GM23248 (cell line): ENCODE results near the gene ATR. TPM values are rescaled to one million over a fixed set of nuclear protein-coding genes. Genes with fewer than 3 reads are reported as not detected.

ENCODE experiments used
- DNase-seq: peaks from one replicate; pipeline ENCODE4 v3.0.0-alpha.2; 2015
- H2AFZ ChIP-seq: fragments of 200-600 bp; sonication (generic); 2 replicates; pipeline ENCODE4 v1.6.1; 2016; ENCODE audit warnings: antibody characterized with exemption
- H3F3A ChIP-seq: fragments of 200-600 bp; sonication (generic); 2 replicates; pipeline ENCODE4 v1.6.1; 2016; ENCODE audit warnings: mild to moderate bottlenecking, antibody characterized with exemption, mixed run types; ENCODE audit not compliant: insufficient read depth
- H3K27ac ChIP-seq: fragments of 200-600 bp; sonication (generic); 2 replicates; pipeline ENCODE4 v1.5.1; 2016; ENCODE audit warnings: mild to moderate bottlenecking
- H3K27me3 ChIP-seq: fragments of 200-600 bp; sonication (generic); replicated peaks from 2 replicates; pipeline ENCODE4 v1.6.1; 2016; ENCODE audit warnings: mild to moderate bottlenecking; ENCODE audit not compliant: insufficient read depth
- H3K36me3 ChIP-seq: fragments of 200-600 bp; sonication (generic); 2 replicates; pipeline ENCODE4 v1.6.1; 2016; ENCODE audit warnings: low read depth, mild to moderate bottlenecking
- H3K4me1 ChIP-seq: fragments of 200-600 bp; sonication (generic); 2 replicates; pipeline ENCODE4 v1.6.1; 2016; ENCODE audit warnings: mild to moderate bottlenecking; ENCODE audit not compliant: insufficient read depth
- H3K4me2 ChIP-seq: fragments of 200-600 bp; sonication (generic); one replicate; pipeline ENCODE4 v1.6.1; 2016; ENCODE audit warnings: mild to moderate bottlenecking; ENCODE audit not compliant: unreplicated experiment
- H3K4me3 ChIP-seq: fragments of 200-600 bp; sonication (generic); 2 replicates; pipeline ENCODE4 v1.5.1; 2016; ENCODE audit warnings: mild to moderate bottlenecking
- H3K79me2 ChIP-seq: fragments of 200-600 bp; sonication (generic); 2 replicates; pipeline ENCODE4 v1.6.1; 2016; ENCODE audit warnings: mild to moderate bottlenecking; ENCODE audit not compliant: insufficient read depth
- H3K9ac ChIP-seq: fragments of 200-600 bp; sonication (generic); 2 replicates; pipeline ENCODE4 v1.6.1; 2016; ENCODE audit warnings: mild to moderate bottlenecking
- H3K9me2 ChIP-seq: fragments of 200-600 bp; sonication (generic); 2 replicates; pipeline ENCODE4 v1.6.1; 2016; ENCODE audit warnings: mixed run types, mild to moderate bottlenecking, moderate library complexity; ENCODE audit not compliant: insufficient read depth
- H3K9me3 ChIP-seq: fragments of 200-600 bp; sonication (generic); one replicate; pipeline ENCODE4 v1.6.1; 2017; ENCODE audit warnings: low read depth
- H4K20me1 ChIP-seq: fragments of 200-600 bp; sonication (generic); 2 replicates; pipeline ENCODE4 v1.6.0; 2016; ENCODE audit not compliant: insufficient read depth
- EZH2 ChIP-seq: fragments of 200-600 bp; sonication (generic); IDR thresholded peaks from 2 replicates; pipeline ENCODE4 v1.6.1; 2018; ENCODE audit warnings: antibody characterized with exemption, mild to moderate bottlenecking; ENCODE audit not compliant: insufficient read depth, poor library complexity, severe bottlenecking
- EZH2phosphoT487 ChIP-seq: fragments of 200-600 bp; sonication (generic); IDR thresholded peaks from 2 replicates; pipeline ENCODE4 v1.6.1; 2018; ENCODE audit warnings: antibody characterized with exemption, moderate library complexity, mild to moderate bottlenecking, low read depth; ENCODE audit not compliant: insufficient read depth
- WGBS, 2 experiments: methylation state at CpG; one replicate each; pipeline ENCODE4 v1.1.6; 2015 to 2017; ENCODE audit warnings: low lambda C conversion rate in 2 of 2, low coverage in 1 of 2; ENCODE audit errors: missing lambda C conversion rate in 2 of 2; 5-methylcytosine and 5-hydroxymethylcytosine counted together
- in situ Hi-C: fragments of 300-500 bp; cut with MboI; formaldehyde crosslinking; loops from 2 replicates; pipeline ENCODE4 v1.15.0; 2020
- polyA plus RNA-seq: library from polyadenylated mRNA; unstranded; fragments of >200 nt; fragmentation: Nextera tagmentation; extraction: Ambion mirVana; gene quantifications from 2 replicates; pipeline ENCODE4 v1.2.1, GENCODE V29; 2016
- total RNA-seq: library from RNA; depleted of rRNA; stranded (reverse); fragments of >200 nt; shearing (Covaris generic); gene quantifications from 2 replicates; pipeline ENCODE4 v1.2.3, GENCODE V29; 2014

Gene ATR
- total and polyA plus RNA-seq, 2 experiments from 2014 or later, result 15.1 to 28.3 TPM

DNA sequence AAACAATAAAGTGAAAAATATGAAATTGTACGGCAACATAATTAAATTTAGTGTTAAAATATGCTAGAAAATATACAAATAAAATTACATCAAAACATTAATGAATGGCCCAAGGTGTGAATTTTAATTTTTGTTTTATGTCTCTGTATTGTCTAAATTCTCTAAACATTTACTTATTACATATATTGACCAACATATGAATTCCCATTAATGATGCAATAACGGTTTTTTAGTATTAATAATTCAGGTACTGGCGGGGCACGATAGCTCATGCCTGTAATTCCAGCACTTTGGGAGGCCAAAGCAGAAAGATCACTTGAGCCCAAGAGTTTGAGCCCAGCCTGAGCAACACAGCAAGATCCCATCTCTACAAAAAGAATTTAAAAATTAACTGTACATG, 110.1 kb downstream of the ATR start:
- TF ChIP-seq EZH2 (no peak), EZH2phosphoT487 (no peak)
- Histone ChIP-seq H3K27me3 (no peaks in the 10 kb centered on the region), H3K9me3 (no peaks in the 10 kb centered on the region), H3K4me3 (no peak overlapping the region), H2AFZ (no peak overlapping the region), H3K36me3 (peaks cover 11% of the 10 kb centered on the region), H3K9me2 (no peaks in the 10 kb centered on the region), H3K4me1 (no peaks in the 10 kb centered on the region), H3F3A (no peaks in the 10 kb centered on the region), H3K27ac (no peak overlapping the region), H3K9ac (no peak overlapping the region), H4K20me1 (no peaks in the 10 kb centered on the region), H3K79me2 (no peaks in the 10 kb centered on the region), H3K4me2 (no peak overlapping the region)
- WGBS, 2 experiments, result 96 to 99% methylated on average over 4 of the region's 4 CpGs
- in situ Hi-C loops, result no loop called here
- DNase-seq, result no peak

DNA sequence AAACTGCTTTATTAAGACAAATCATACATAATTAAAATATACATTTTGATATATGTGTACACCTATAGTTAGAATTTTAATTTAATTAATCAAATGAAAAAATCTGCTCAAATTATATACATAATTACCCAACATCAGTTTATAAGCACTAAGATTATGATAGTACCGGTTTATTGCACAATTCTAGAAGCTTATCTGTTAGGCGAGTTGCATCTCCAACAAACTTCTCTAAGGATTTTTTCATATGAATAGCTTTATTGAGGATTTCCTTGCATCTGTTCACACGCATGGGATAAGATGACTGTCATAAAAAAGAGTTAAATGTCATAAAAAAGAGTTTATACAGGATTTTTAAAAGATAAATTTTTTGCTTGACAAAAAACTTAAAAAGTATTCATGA, 110.8 kb downstream of the ATR start:
- no peak overlapping the region for H3K4me3 ChIP-seq
- no peaks in the 10 kb centered on the region for H3K9me2 ChIP-seq
- H3K27me3 ChIP-seq, result no peaks in the 10 kb centered on the region
- H3K79me2 ChIP-seq, result no peaks in the 10 kb centered on the region
- in situ Hi-C loops, result no loop called here
- no peak for DNase-seq
- H3F3A ChIP-seq, result no peaks in the 10 kb centered on the region
- no peak overlapping the region for H3K27ac ChIP-seq
- no peak overlapping the region for H3K4me2 ChIP-seq
- whole genome bisulfite sequencing, 2 experiments, result 95 to 97% methylated on average over 3 of the region's 3 CpGs
- no peaks in the 10 kb centered on the region for H3K9me3 ChIP-seq
- H3K36me3 ChIP-seq, result peaks cover 11% of the 10 kb centered on the region
- no peaks in the 10 kb centered on the region for H3K4me1 ChIP-seq
- no peak overlapping the region for H3K9ac ChIP-seq
- no peak for TF ChIP-seq EZH2phosphoT487
- TF ChIP-seq EZH2, result no peak
- no peak overlapping the region for H2AFZ ChIP-seq
- H4K20me1 ChIP-seq, result no peaks in the 10 kb centered on the region

- TF ChIP-seq EZH2phosphoT487 (no peak), EZH2 (no peak)
- H3K4me1 ChIP-seq, result no peaks in the 10 kb centered on the region
- H3K27ac ChIP-seq, result no peak overlapping the region
- H3K9me3 ChIP-seq, result no peaks in the 10 kb centered on the region
- no peak overlapping the region for H3K4me2 ChIP-seq
- no peaks in the 10 kb centered on the region for H3K27me3 ChIP-seq
- WGBS, 2 experiments, result 96 to 97% methylated on average over 3 of the region's 3 CpGs
- H2AFZ ChIP-seq, result no peak overlapping the region
- H3K79me2 ChIP-seq, result no peaks in the 10 kb centered on the region
- no peak overlapping the region for H3K4me3 ChIP-seq
- peaks cover 45% of the 10 kb centered on the region for H3K36me3 ChIP-seq
- H3K9me2 ChIP-seq, result no peaks in the 10 kb centered on the region
- no peaks in the 10 kb centered on the region for H3F3A ChIP-seq
- H4K20me1 ChIP-seq, result no peaks in the 10 kb centered on the region
- in situ Hi-C loops, result no loop called here
- no peak overlapping the region for H3K9ac ChIP-seq
- DNase-seq, result no peak
Observed at GRCh38 chr3:142460689-142461088, 117.8 kb downstream of the ATR start.

DNA sequence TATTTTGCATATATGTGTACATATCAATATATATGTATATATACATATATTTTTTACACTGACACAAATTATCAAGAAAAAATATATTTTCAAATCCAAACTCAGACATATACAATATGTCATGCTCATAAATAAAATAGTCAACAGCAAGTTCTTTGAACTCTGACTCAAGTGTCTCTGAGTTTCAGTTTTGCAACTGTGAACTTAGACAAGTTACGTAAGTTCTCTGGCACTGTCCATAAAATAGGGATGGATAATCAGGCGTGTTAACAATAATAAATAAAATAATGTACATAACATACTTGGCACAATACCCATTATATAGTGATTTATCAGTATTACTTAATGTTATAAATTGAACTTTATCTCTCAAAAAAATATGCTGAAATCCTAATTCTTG, 118.6 kb downstream of the ATR start:
- no peak for TF ChIP-seq EZH2
- TF ChIP-seq EZH2phosphoT487, result no peak
- Histone ChIP-seq H3K79me2 (no peaks in the 10 kb centered on the region), H3K9me2 (no peaks in the 10 kb centered on the region), H3K27ac (no peak overlapping the region), H3K9ac (no peak overlapping the region), H3K9me3 (no peaks in the 10 kb centered on the region), H2AFZ (no peak overlapping the region), H3K27me3 (no peaks in the 10 kb centered on the region), H4K20me1 (no peaks in the 10 kb centered on the region), H3K4me3 (no peak overlapping the region), H3K4me2 (no peak overlapping the region), H3K4me1 (no peaks in the 10 kb centered on the region), H3F3A (no peaks in the 10 kb centered on the region), H3K36me3 (peaks cover 51% of the 10 kb centered on the region)
- in situ Hi-C loops, result no loop called here
- 94 to 96% methylated on average over 2 of the region's 2 CpGs for WGBS, 2 experiments
- peak; percentile 7 for DNase-seq

DNA sequence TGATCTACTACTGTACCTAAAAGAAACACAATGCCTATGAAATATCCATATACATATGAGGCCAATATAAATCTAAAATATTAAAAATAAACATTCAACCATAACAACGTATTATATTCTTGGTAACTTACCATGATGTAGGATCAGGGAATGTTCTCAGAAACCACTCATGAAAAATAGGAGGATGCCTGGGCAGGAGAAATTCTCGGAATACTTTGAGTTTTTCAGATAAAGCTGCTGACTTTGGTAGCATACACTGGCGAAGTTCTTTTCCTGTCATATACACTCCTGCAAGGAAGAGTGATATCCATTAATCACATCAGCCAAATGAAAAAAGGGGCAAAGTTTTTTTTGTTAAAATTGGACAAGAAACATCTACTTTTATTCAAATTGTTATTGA, 119.4 kb downstream of the ATR start:
- Histone ChIP-seq H3K27ac (no peak overlapping the region), H3F3A (no peaks in the 10 kb centered on the region), H3K9me3 (no peaks in the 10 kb centered on the region), H3K79me2 (no peaks in the 10 kb centered on the region), H3K4me1 (no peaks in the 10 kb centered on the region), H3K9ac (no peak overlapping the region), H3K9me2 (no peaks in the 10 kb centered on the region), H3K27me3 (no peaks in the 10 kb centered on the region), H3K4me2 (no peak overlapping the region), H4K20me1 (no peaks in the 10 kb centered on the region), H3K36me3 (peaks cover 45% of the 10 kb centered on the region), H3K4me3 (no peak overlapping the region), H2AFZ (no peak overlapping the region)
- TF ChIP-seq EZH2 (no peak), EZH2phosphoT487 (no peak)
- in situ Hi-C loops, result no loop called here
- no peak for DNase-seq
- WGBS, 2 experiments, result 89 to 92% methylated on average over 3 of the region's 3 CpGs
